ENCODE measurements around the gene CFAP221. TPM values are rescaled to one million over a fixed set of nuclear protein-coding genes. Genes with fewer than 3 reads are reported as not detected.

The CFAP221 gene
- total RNA-seq, 2 experiments from 2014 or later: not detected

- Mint-ChIP-seq H3K9me3 (no peaks in the 10 kb centered on the region), H3K36me3 (no peaks in the 10 kb centered on the region), H3K4me1 (peaks cover 4% of the 10 kb centered on the region), H3K27ac (no peak overlapping the region), H3K27me3 (no peaks in the 10 kb centered on the region), H3K4me3 (no peak overlapping the region)
- no peak for DNase-seq
These were observed 118.0 kb downstream of the CFAP221 start for GRCh38 chr2:119662297-119662696.

- Mint-ChIP-seq H3K36me3 (no peaks in the 10 kb centered on the region), H3K27me3 (no peaks in the 10 kb centered on the region), H3K4me1 (no peaks in the 10 kb centered on the region), H3K9me3 (no peaks in the 10 kb centered on the region), H3K4me3 (no peak overlapping the region), H3K27ac (no peak overlapping the region)
- no peak for DNase-seq
These were observed 124.3 kb downstream of the CFAP221 start for GRCh38 chr2:119668546-119668945.

- Mint-ChIP-seq H3K4me3 (no peak overlapping the region), H3K4me1 (no peaks in the 10 kb centered on the region), H3K27me3 (no peaks in the 10 kb centered on the region), H3K9me3 (no peaks in the 10 kb centered on the region), H3K27ac (no peak overlapping the region), H3K36me3 (no peaks in the 10 kb centered on the region)
- DNase-seq: no peak
These were observed 126.8 kb downstream of the CFAP221 start for GRCh38 chr2:119671016-119671415.

- Mint-ChIP-seq H3K36me3 (no peaks in the 10 kb centered on the region), H3K27ac (no peak overlapping the region), H3K27me3 (no peaks in the 10 kb centered on the region), H3K9me3 (no peaks in the 10 kb centered on the region), H3K4me1 (no peaks in the 10 kb centered on the region), H3K4me3 (no peak overlapping the region)
- no peak for DNase-seq
These were observed 127.5 kb downstream of the CFAP221 start for GRCh38 chr2:119671752-119672151.

- H3K27ac Mint-ChIP-seq: no peak overlapping the region
- no peaks in the 10 kb centered on the region for H3K9me3 Mint-ChIP-seq
- DNase-seq: no peak
- H3K4me1 Mint-ChIP-seq: no peaks in the 10 kb centered on the region
- no peak overlapping the region for H3K4me3 Mint-ChIP-seq
- H3K36me3 Mint-ChIP-seq: no peaks in the 10 kb centered on the region
- H3K27me3 Mint-ChIP-seq: no peaks in the 10 kb centered on the region
These were observed 128.1 kb downstream of the CFAP221 start for GRCh38 chr2:119672161-119672862.

GRCh38 chr2:119673796-119674195 is 129.5 kb downstream of the CFAP221 start:
- Mint-ChIP-seq H3K4me1 (peaks cover 4% of the 10 kb centered on the region), H3K4me3 (no peak overlapping the region), H3K9me3 (no peaks in the 10 kb centered on the region), H3K27me3 (no peaks in the 10 kb centered on the region), H3K36me3 (peaks cover 2% of the 10 kb centered on the region), H3K27ac (no peak overlapping the region)
- DNase-seq: no peak

GRCh38 chr2:119674711-119675500 is 130.7 kb downstream of the CFAP221 start:
- H3K4me3 Mint-ChIP-seq: no peak overlapping the region
- H3K36me3 Mint-ChIP-seq: peaks cover 2% of the 10 kb centered on the region
- H3K27ac Mint-ChIP-seq: no peak overlapping the region
- H3K27me3 Mint-ChIP-seq: no peaks in the 10 kb centered on the region
- no peaks in the 10 kb centered on the region for H3K9me3 Mint-ChIP-seq
- peaks cover 6% of the 10 kb centered on the region for H3K4me1 Mint-ChIP-seq
- no peak for DNase-seq

GRCh38 chr2:119678021-119678656 is 133.9 kb downstream of the CFAP221 start:
- Mint-ChIP-seq H3K36me3 (peaks cover 9% of the 10 kb centered on the region), H3K9me3 (no peaks in the 10 kb centered on the region)

GRCh38 chr2:119679526-119679837 is 135.2 kb downstream of the CFAP221 start:
- no peaks in the 10 kb centered on the region for H3K9me3 Mint-ChIP-seq
- no peaks in the 10 kb centered on the region for H3K27me3 Mint-ChIP-seq
- H3K36me3 Mint-ChIP-seq: peaks cover 9% of the 10 kb centered on the region
- DNase-seq: no peak
- H3K4me1 Mint-ChIP-seq: peaks cover 25% of the 10 kb centered on the region
- peak overlapping the region; percentile 81 for H3K4me3 Mint-ChIP-seq
- peak overlapping the region; percentile 89 for H3K27ac Mint-ChIP-seq

More at GRCh38 chr2:119678021-119678656, 133.9 kb downstream of the CFAP221 start:
- peaks cover 22% of the 10 kb centered on the region for H3K4me1 Mint-ChIP-seq
- peak overlapping the region; percentile 47 for H3K27ac Mint-ChIP-seq
- no peak for DNase-seq
- no peaks in the 10 kb centered on the region for H3K27me3 Mint-ChIP-seq
- H3K4me3 Mint-ChIP-seq: peak overlapping the region; percentile 81

GRCh38 chr2:119679846-119680245 is 135.6 kb downstream of the CFAP221 start:
- peaks cover 9% of the 10 kb centered on the region for H3K36me3 Mint-ChIP-seq
- H3K27me3 Mint-ChIP-seq: no peaks in the 10 kb centered on the region
- peaks cover 25% of the 10 kb centered on the region for H3K4me1 Mint-ChIP-seq
- H3K9me3 Mint-ChIP-seq: no peaks in the 10 kb centered on the region
- peak overlapping the region; percentile 81 for H3K4me3 Mint-ChIP-seq
- no peak for DNase-seq
- H3K27ac Mint-ChIP-seq: peak overlapping the region; percentile 89

- DNase-seq: no peak
- H3K4me3 Mint-ChIP-seq: peak overlapping the region; percentile 81
- H3K27me3 Mint-ChIP-seq: no peaks in the 10 kb centered on the region
- no peaks in the 10 kb centered on the region for H3K9me3 Mint-ChIP-seq
- peaks cover 25% of the 10 kb centered on the region for H3K4me1 Mint-ChIP-seq
- peaks cover 9% of the 10 kb centered on the region for H3K36me3 Mint-ChIP-seq
- no peak overlapping the region for H3K27ac Mint-ChIP-seq
These were observed 136.4 kb downstream of the CFAP221 start for GRCh38 chr2:119680457-119681202.

GRCh38 chr2:119681203-119681867 is 137.1 kb downstream of the CFAP221 start:
- peaks cover 9% of the 10 kb centered on the region for H3K36me3 Mint-ChIP-seq
- H3K4me3 Mint-ChIP-seq: peak overlapping the region; percentile 35
- H3K4me1 Mint-ChIP-seq: peaks cover 25% of the 10 kb centered on the region
- H3K27ac Mint-ChIP-seq: no peak overlapping the region
- no peak for DNase-seq
- no peaks in the 10 kb centered on the region for H3K9me3 Mint-ChIP-seq
- H3K27me3 Mint-ChIP-seq: no peaks in the 10 kb centered on the region

GRCh38 chr2:119681868-119682220 is 137.6 kb downstream of the CFAP221 start:
- no peak for DNase-seq
- H3K4me1 Mint-ChIP-seq: peaks cover 25% of the 10 kb centered on the region
- no peaks in the 10 kb centered on the region for H3K27me3 Mint-ChIP-seq
- peaks cover 9% of the 10 kb centered on the region for H3K36me3 Mint-ChIP-seq
- no peak overlapping the region for H3K27ac Mint-ChIP-seq
- H3K9me3 Mint-ChIP-seq: no peaks in the 10 kb centered on the region
- H3K4me3 Mint-ChIP-seq: no peak overlapping the region

GRCh38 chr2:119682578-119682977 is 138.3 kb downstream of the CFAP221 start:
- Mint-ChIP-seq H3K9me3 (no peaks in the 10 kb centered on the region), H3K4me1 (peaks cover 25% of the 10 kb centered on the region), H3K27ac (no peak overlapping the region), H3K4me3 (no peak overlapping the region), H3K36me3 (peaks cover 9% of the 10 kb centered on the region), H3K27me3 (no peaks in the 10 kb centered on the region)
- DNase-seq: no peak

All from activated naive CD8-positive, alpha-beta T cell treated with anti-CD3 and anti-CD28 coated beads for 36 hours (primary cell).